ENCODE measurements around the gene WDR18.

Gene WDR18

GRCh38 chr19:944663-945241, 39.4 kb upstream of the WDR18 start:
- H3K4me3 ChIP-seq (ENCODE audit: low read length): no peak overlapping the region
- DNase-seq (ENCODE audit: low read depth): no peak
- TF ChIP-seq CTCF (IDR thresholded peaks at IDR 0.05; ENCODE audit: insufficient read depth, low read depth, low read length, missing control alignments): no peak

GRCh38 chr19:945401-946252, 38.5 kb upstream of the WDR18 start:
- TF ChIP-seq CTCF (IDR thresholded peaks at IDR 0.05; ENCODE audit: insufficient read depth, low read depth, low read length, missing control alignments): no peak
- DNase-seq (ENCODE audit: low read depth): no peak
- H3K4me3 ChIP-seq (ENCODE audit: low read length): no peak overlapping the region

GRCh38 chr19:947090-947706, 36.9 kb upstream of the WDR18 start:
- DNase-seq (ENCODE audit: low read depth): no peak
- no peak overlapping the region for H3K4me3 ChIP-seq (ENCODE audit: low read length)
- TF ChIP-seq CTCF (IDR thresholded peaks at IDR 0.05; ENCODE audit: insufficient read depth, low read depth, low read length, missing control alignments): no peak

GRCh38 chr19:947707-948539, 36.2 kb upstream of the WDR18 start:
- no peak for DNase-seq (ENCODE audit: low read depth)
- TF ChIP-seq CTCF (IDR thresholded peaks at IDR 0.05; ENCODE audit: insufficient read depth, low read depth, low read length, missing control alignments): no peak
- H3K4me3 ChIP-seq (ENCODE audit: low read length): no peak overlapping the region

- no peak for DNase-seq (ENCODE audit: low read depth)
- TF ChIP-seq CTCF (IDR thresholded peaks at IDR 0.05; ENCODE audit: insufficient read depth, low read depth, low read length, missing control alignments): no peak
- H3K4me3 ChIP-seq (ENCODE audit: low read length): no peak overlapping the region
These were observed 35.2 kb upstream of the WDR18 start for GRCh38 chr19:948842-949496.

- no peak overlapping the region for H3K4me3 ChIP-seq (ENCODE audit: low read length)
- TF ChIP-seq CTCF (IDR thresholded peaks at IDR 0.05; ENCODE audit: insufficient read depth, low read depth, low read length, missing control alignments): no peak
- no peak for DNase-seq (ENCODE audit: low read depth)
These were observed 33.6 kb upstream of the WDR18 start for GRCh38 chr19:950352-951066.

Data from epithelial cell of esophagus (primary cell).